AG09319 (cell line): ENCODE data around the gene RALGPS1.

ENCODE experiments used
- DNase-seq: peaks from one replicate; pipeline ENCODE4 v3.0.0-alpha.2; 2010; ENCODE audit warnings: low read depth; ENCODE audit errors: extremely low read depth
- TF ChIP-seq, protein P1 (sequence below): IDR thresholded peaks from 2 replicates; pipeline ENCODE4 v1.5.1; 2011; ENCODE audit warnings: low read depth, mild to moderate bottlenecking, inconsistent platforms, low read length, moderate library complexity

The RALGPS1 gene

DNA sequence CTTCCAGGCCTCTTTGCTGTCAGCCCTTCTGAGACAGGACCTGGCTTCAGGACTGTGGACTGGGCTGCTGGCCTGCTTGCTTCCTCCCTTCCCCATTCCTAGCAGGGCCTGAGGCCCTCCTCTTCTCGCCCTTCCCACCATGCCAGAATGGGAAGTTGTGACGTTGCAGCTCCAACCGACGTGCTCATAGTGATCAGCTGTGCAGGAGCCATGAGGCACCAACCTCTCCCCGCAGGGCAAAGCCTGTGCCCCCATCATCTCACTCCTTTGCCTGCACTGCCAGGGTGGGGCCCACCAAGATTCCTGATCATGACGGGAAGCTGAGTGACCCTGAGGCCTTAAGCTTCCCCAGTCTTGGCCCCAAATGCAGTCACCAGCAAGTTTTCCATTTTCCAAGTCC is 304.9 kb downstream of the RALGPS1 start:
- TF ChIP-seq, protein P1, sequence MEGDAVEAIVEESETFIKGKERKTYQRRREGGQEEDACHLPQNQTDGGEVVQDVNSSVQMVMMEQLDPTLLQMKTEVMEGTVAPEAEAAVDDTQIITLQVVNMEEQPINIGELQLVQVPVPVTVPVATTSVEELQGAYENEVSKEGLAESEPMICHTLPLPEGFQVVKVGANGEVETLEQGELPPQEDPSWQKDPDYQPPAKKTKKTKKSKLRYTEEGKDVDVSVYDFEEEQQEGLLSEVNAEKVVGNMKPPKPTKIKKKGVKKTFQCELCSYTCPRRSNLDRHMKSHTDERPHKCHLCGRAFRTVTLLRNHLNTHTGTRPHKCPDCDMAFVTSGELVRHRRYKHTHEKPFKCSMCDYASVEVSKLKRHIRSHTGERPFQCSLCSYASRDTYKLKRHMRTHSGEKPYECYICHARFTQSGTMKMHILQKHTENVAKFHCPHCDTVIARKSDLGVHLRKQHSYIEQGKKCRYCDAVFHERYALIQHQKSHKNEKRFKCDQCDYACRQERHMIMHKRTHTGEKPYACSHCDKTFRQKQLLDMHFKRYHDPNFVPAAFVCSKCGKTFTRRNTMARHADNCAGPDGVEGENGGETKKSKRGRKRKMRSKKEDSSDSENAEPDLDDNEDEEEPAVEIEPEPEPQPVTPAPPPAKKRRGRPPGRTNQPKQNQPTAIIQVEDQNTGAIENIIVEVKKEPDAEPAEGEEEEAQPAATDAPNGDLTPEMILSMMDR, result no peak

DNA sequence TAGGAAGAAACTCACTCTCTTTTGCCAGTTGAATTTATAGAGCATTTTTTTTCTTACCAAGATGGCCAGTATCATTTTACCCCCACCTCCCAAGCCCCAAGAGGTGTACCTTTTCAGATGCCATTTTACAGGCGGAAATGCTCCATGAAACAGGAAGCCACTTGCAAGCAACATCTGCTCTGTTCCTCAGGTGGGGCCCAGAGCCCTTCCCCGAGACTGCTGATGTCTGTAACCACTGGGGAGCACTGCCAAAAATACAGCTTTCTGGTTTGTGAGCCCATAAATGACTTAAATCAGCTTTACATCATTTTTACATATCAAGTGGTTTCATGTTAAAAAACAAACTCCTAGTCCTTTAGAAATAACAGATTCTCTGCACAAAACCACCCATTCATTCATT is 307.1 kb downstream of the RALGPS1 start:
- DNase-seq, result no peak
- TF ChIP-seq, protein P1, result no peak

More for the DNA sequence above, 304.9 kb downstream of the RALGPS1 start:
- DNase-seq, result no peak

DNA sequence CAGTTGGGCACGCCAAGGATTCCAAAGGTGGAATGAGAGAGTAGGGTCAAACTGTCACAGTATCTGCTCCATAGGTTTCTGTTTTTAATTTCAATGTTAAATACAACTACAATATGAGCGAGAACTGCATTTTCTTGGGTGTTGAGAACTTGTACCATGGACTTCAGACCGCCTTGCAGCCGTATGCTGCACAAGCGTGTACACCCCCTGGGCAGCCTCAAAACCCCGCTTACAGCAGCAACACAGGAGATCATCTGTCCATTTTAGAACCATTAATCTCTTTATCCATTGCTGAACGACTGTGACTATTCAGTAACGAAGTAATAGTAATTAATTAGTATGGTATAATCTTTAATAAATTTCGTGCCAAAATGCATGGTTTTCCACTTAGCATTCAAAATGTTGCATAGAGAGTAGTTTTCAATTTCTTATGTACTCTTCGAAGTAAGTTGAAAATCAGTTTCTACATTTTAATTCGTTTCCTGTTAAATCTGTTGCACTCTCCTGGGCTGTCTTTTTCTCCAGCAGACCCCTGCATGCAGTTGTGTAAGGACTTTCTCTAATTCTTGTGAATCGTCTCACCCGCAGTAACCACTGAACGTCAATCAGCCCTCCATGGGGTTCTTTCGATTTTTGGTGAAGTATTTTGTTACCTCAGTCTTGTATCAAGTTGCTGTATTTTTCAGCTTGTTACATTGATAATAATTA is 308.0 kb downstream of the RALGPS1 start:
- no peak for DNase-seq
- TF ChIP-seq, protein P1, result no peak

DNA sequence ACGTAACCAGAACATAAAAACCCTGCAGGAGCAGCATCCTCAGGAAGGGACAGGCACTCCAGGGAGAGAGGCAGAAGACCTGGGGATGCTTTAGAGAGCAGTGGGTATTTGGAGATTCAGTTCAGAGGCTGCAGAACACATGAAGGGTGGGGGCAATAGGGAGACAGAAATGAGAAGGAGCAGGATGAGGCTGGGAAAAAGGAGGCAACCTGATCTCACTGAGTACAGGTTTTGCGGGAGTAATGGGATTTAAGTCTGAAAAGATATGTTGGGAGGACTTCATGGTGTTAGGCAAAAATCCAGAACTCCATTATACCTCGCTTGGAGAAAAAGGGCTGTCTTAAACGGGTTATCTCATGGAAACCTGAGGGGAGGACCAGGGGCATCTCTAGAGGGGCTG is 308.7 kb downstream of the RALGPS1 start:
- no peak for DNase-seq
- TF ChIP-seq, protein P1, result no peak

DNA sequence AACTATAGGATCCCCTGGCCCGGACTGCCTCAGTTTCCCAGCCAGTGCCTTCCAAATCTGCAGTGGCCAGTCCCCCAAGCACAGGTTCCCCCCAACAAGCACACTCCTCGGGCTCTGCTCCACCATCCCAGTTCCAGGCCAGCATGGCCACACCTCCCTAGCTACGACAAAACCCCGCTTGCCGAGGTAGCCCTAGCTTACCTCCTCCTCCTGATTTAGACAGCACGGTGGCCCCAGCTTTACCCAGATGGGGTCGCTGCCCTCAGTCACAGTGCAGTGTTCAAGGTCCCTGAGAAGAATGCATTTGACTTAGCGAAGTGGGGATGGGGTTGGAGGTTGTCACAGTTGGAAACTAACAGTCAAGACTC is 309.2 kb downstream of the RALGPS1 start:
- TF ChIP-seq, protein P1, result no peak
- DNase-seq, result no peak

DNA sequence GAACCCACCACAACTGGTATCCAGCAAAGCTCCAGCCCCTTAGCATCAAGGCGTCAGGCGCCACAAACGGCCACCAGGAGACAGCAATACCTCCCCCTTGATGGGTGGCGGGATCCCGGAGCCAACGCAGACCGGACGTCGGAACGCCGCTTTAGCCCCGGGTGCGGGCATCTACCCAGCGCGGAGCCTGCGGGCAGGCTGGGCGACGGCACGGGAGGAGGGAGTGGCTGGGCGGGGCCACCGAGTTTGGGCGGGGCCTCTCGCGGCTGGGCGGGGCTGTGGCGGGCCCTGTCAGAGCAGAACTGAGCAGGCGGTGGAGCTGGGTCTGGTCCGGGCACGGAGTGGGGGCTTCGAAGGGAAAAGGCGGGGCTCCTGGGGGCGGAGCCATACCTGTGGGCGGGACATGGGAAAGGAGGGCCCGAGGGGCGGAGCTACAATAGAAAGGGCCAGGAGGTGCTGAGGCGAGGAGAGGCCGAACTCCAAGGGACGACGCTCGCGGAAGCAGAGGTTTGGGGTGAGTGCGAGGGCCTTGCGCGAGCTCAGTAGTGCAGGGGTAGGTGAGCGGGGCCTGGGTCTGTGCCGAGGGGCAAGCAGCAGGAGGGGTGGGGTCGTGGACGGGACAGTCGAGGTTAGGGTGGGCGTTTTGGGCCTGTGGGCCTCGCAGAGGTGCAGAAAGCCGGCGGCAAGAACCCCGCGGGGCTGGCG is 309.7 kb downstream of the RALGPS1 start:
- DNase-seq, result no peak
- TF ChIP-seq, protein P1, result peak; percentile 18
